ENCODE measurements around the gene CAPN1.

- no peak for TF ChIP-seq POLR2AphosphoS5 (IDR thresholded peaks at IDR 0.05)
- TF ChIP-seq EP300 (IDR thresholded peaks at IDR 0.05): no peak
- no peak for TF ChIP-seq CTCF (IDR thresholded peaks at IDR 0.05)
These were observed 31.8 kb downstream of the CAPN1 start for GRCh38 chr11:65213322-65214211.
